ENCODE results near the gene AMIGO1.

AMIGO1 gene

GRCh38 chr1:109502364-109502851 is 7.1 kb downstream of the AMIGO1 start:
- no peak for DNase-seq

GRCh38 chr1:109501644-109502363 is 7.7 kb downstream of the AMIGO1 start:
- DNase-seq = no peak

- peak in 1 of 14 donors; percentile 31 for DNase-seq
Observed at GRCh38 chr1:109500941-109501381, 8.6 kb downstream of the AMIGO1 start.

- peak in 2 of 14 donors; percentile 25 to 50 for DNase-seq
Observed at GRCh38 chr1:109499661-109500536, 9.6 kb downstream of the AMIGO1 start.

GRCh38 chr1:109499081-109499480 is 10.4 kb downstream of the AMIGO1 start:
- DNase-seq = peak in 1 of 14 donors; percentile 11

GRCh38 chr1:109498161-109498801 is 11.2 kb downstream of the AMIGO1 start:
- DNase-seq = peak in 2 of 14 donors; percentile 25 to 80

- peak in 1 of 14 donors; percentile 21 for DNase-seq
Observed at GRCh38 chr1:109497449-109498160, 11.9 kb downstream of the AMIGO1 start.

- no peak for DNase-seq
Observed at GRCh38 chr1:109495738-109496137, 13.8 kb downstream of the AMIGO1 start.

GRCh38 chr1:109493805-109494539 is 15.6 kb downstream of the AMIGO1 start, which contains the start of gene CYB561D1:
CYB561D1 (plus strand) TSS chr1:109494094; CDS start chr1:109494140, 46 bp downstream.
- peak; percentile 56 to 87 (median 75) for DNase-seq

GRCh38 chr1:109493227-109493626 is 16.3 kb downstream of the AMIGO1 start:
- peak in 1 of 14 donors; percentile 40 for DNase-seq

- DNase-seq = no peak
Observed at GRCh38 chr1:109492779-109493178, 16.7 kb downstream of the AMIGO1 start.

GRCh38 chr1:109491372-109491771 is 18.2 kb downstream of the AMIGO1 start:
- peak in 1 of 14 donors; percentile 49 for DNase-seq

- peak in 1 of 14 donors; percentile 53 for DNase-seq
Observed at GRCh38 chr1:109490934-109491302, 18.6 kb downstream of the AMIGO1 start.

GRCh38 chr1:109490029-109490933 is 19.2 kb downstream of the AMIGO1 start:
- peak in 10 of 14 donors; percentile 10 to 77 (median 46) for DNase-seq

- no peak for DNase-seq
Observed at GRCh38 chr1:109488696-109489095, 20.8 kb downstream of the AMIGO1 start.

GRCh38 chr1:109488201-109488600 is 21.3 kb downstream of the AMIGO1 start:
- DNase-seq = no peak

- DNase-seq = no peak
Observed at GRCh38 chr1:109487261-109487660, 22.3 kb downstream of the AMIGO1 start.

- DNase-seq = no peak
Observed at GRCh38 chr1:109485001-109485400, 24.5 kb downstream of the AMIGO1 start.

- DNase-seq = peak in 1 of 14 donors; percentile 50
Observed at GRCh38 chr1:109484519-109484975, 25.0 kb downstream of the AMIGO1 start.
